Measurements from ENCODE around the gene P4HA1.
A peak's percentile ranks its signal among the peaks of the same experiment; 100 is the strongest.
"Not testable (repeated sequence)": the region's sequence is repeated elsewhere in the genome, so short reads cannot be mapped to it uniquely, and the experiment has no call there.

P4HA1 gene

GRCh38 chr10:73113551-73113950 is 16.9 kb upstream of the P4HA1 start:
- Histone ChIP-seq H3K4me2 (ENCODE audit: low read length, poor library complexity, severe bottlenecking) (no peak overlapping the region), H3K27ac (ENCODE audit: low read length, poor library complexity, severe bottlenecking) (no peak overlapping the region), H3K36me3 (ENCODE audit: control insufficient read depth in 1 of 2, insufficient read depth in 2 of 2, low read depth in 1 of 2, low read length in 2 of 2) (peaks cover 0 to 12% of the 10 kb centered on the region in 2 experiments), H3K4ac (ENCODE audit: low read depth in 1 of 2, low read length in 2 of 2) (no peak overlapping the region), H3K18ac (ENCODE audit: low read depth in 1 of 2, low read length in 2 of 2) (no peak overlapping the region), H3K14ac (ENCODE audit: low read length in 2 of 2) (no peak overlapping the region), H3K9ac (ENCODE audit: low read length) (peak overlapping the region; percentile 30), H3K23ac (ENCODE audit: low read length in 2 of 2) (no peak overlapping the region), H2AK5ac (ENCODE audit: low read length, severe bottlenecking) (no peak overlapping the region), H2BK5ac (ENCODE audit: low read depth, low read length, poor library complexity, severe bottlenecking) (no peak overlapping the region), H2BK12ac (ENCODE audit: low read length in 2 of 2) (no peak overlapping the region), H3K27me3 (ENCODE audit: control insufficient read depth in 1 of 2, insufficient read depth in 1 of 2, low read length in 2 of 2) (no peaks in the 10 kb centered on the region), H3K4me3 (ENCODE audit: insufficient read depth in 1 of 2, low read depth in 1 of 2, low read length in 2 of 2) (no peak overlapping the region), H3K4me1 (ENCODE audit: control insufficient read depth, insufficient read depth, low read depth, low read length) (no peaks in the 10 kb centered on the region), H3K9me3 (ENCODE audit: control insufficient read depth, low read length) (no peaks in the 10 kb centered on the region), H2BK15ac (ENCODE audit: low read depth, poor library complexity, severe bottlenecking) (no peak overlapping the region), H4K91ac (ENCODE audit: low read length) (no peak overlapping the region), H2BK120ac (ENCODE audit: low read depth, low read length) (no peak overlapping the region), H2AFZ (ENCODE audit: low read depth, low read length) (no peak overlapping the region), H3K79me1 (replicated peaks; ENCODE audit: low read length, poor library complexity, severe bottlenecking) (peaks cover 7% of the 10 kb centered on the region), H4K8ac (ENCODE audit: low read length) (no peak overlapping the region)
- DNase-seq, result no peak
- WGBS, result 100% methylated on average over 1 of the region's 1 CpG

GRCh38 chr10:73112032-73112431 is 15.4 kb upstream of the P4HA1 start:
- not testable (repeated sequence) for H3K27me3 ChIP-seq (ENCODE audit: control insufficient read depth in 1 of 2, insufficient read depth in 1 of 2, low read length in 2 of 2)

GRCh38 chr10:73110345-73110849 is 13.7 kb upstream of the P4HA1 start, which contains the start of gene NUDT13:
Gene NUDT13 (plus strand): TSS chr10:73110455. CDS start chr10:73114366, 3,911 bp downstream.
- H3K23ac ChIP-seq (ENCODE audit: low read length in 2 of 2), result no peak within 1 kb of the TSS
- peak within 1 kb of the TSS in 1 of 2 experiments; percentile 89 for H3K18ac ChIP-seq (ENCODE audit: low read depth in 1 of 2, low read length in 2 of 2)
- no peak within 1 kb of the TSS for H3K14ac ChIP-seq (ENCODE audit: low read length in 2 of 2)
- peak within 1 kb of the TSS; percentile 94 for H3K9ac ChIP-seq (ENCODE audit: low read length)
- no peak within 1 kb of the TSS for H2BK15ac ChIP-seq (ENCODE audit: low read depth, poor library complexity, severe bottlenecking)
- peak within 1 kb of the TSS; percentile 62 for H2BK5ac ChIP-seq (ENCODE audit: low read depth, low read length, poor library complexity, severe bottlenecking)
- no peak within 1 kb of the TSS for H4K91ac ChIP-seq (ENCODE audit: low read length)
- peak within 1 kb of the TSS; percentile 61 for H2AFZ ChIP-seq (ENCODE audit: low read depth, low read length)
- peak within 1 kb of the TSS in 1 of 2 experiments; percentile 67 for H3K4ac ChIP-seq (ENCODE audit: low read depth in 1 of 2, low read length in 2 of 2)
- H3K4me1 ChIP-seq (ENCODE audit: control insufficient read depth, insufficient read depth, low read depth, low read length), result no peaks in the 10 kb centered on the region
- no peak within 1 kb of the TSS for H2BK12ac ChIP-seq (ENCODE audit: low read length in 2 of 2)
- H3K36me3 ChIP-seq (ENCODE audit: control insufficient read depth in 1 of 2, insufficient read depth in 2 of 2, low read depth in 1 of 2, low read length in 2 of 2), result peaks cover 0 to 14% of the 10 kb centered on the region in 2 experiments
- no peaks in the 10 kb centered on the region for H3K9me3 ChIP-seq (ENCODE audit: control insufficient read depth, low read length)
- H3K79me1 ChIP-seq (replicated peaks; ENCODE audit: low read length, poor library complexity, severe bottlenecking), result peaks cover 2% of the 10 kb centered on the region
- DNase-seq, result peak; percentile 88
- peak within 1 kb of the TSS; percentile 69 for H3K4me2 ChIP-seq (ENCODE audit: low read length, poor library complexity, severe bottlenecking)
- H3K27ac ChIP-seq (ENCODE audit: low read length, poor library complexity, severe bottlenecking), result peak within 1 kb of the TSS; percentile 98
- H2AK5ac ChIP-seq (ENCODE audit: low read length, severe bottlenecking), result no peak within 1 kb of the TSS
- no peak within 1 kb of the TSS for H2BK120ac ChIP-seq (ENCODE audit: low read depth, low read length)
- 2% methylated on average over 5 of the region's 5 CpGs for WGBS
- no peaks in the 10 kb centered on the region for H3K27me3 ChIP-seq (ENCODE audit: control insufficient read depth in 1 of 2, insufficient read depth in 1 of 2, low read length in 2 of 2)
- no peak within 1 kb of the TSS for H4K8ac ChIP-seq (ENCODE audit: low read length)
- H3K4me3 ChIP-seq (ENCODE audit: insufficient read depth in 1 of 2, low read depth in 1 of 2, low read length in 2 of 2), result peak within 1 kb of the TSS in 1 of 2 experiments; percentile 88

More at GRCh38 chr10:73112032-73112431, 15.4 kb upstream of the P4HA1 start:
- Histone ChIP-seq H3K36me3 (ENCODE audit: control insufficient read depth in 1 of 2, insufficient read depth in 2 of 2, low read depth in 1 of 2, low read length in 2 of 2) (peaks cover 0 to 14% of the 10 kb centered on the region in 2 experiments), H3K9ac (ENCODE audit: low read length) (peak overlapping the region; percentile 94)
- DNase-seq; H3K9me3 ChIP-seq (ENCODE audit: control insufficient read depth, low read length); H3K23ac ChIP-seq (ENCODE audit: low read length in 2 of 2); H2BK12ac ChIP-seq (ENCODE audit: low read length in 2 of 2); H3K4ac ChIP-seq (ENCODE audit: low read depth in 1 of 2, low read length in 2 of 2); H3K4me3 ChIP-seq (ENCODE audit: insufficient read depth in 1 of 2, low read depth in 1 of 2, low read length in 2 of 2); H3K14ac ChIP-seq (ENCODE audit: low read length in 2 of 2); H3K4me2 ChIP-seq (ENCODE audit: low read length, poor library complexity, severe bottlenecking); H3K18ac ChIP-seq (ENCODE audit: low read depth in 1 of 2, low read length in 2 of 2); H2BK5ac ChIP-seq (ENCODE audit: low read depth, low read length, poor library complexity, severe bottlenecking); H3K79me1 ChIP-seq (replicated peaks; ENCODE audit: low read length, poor library complexity, severe bottlenecking); H4K8ac ChIP-seq (ENCODE audit: low read length); H3K27ac ChIP-seq (ENCODE audit: low read length, poor library complexity, severe bottlenecking); H2BK120ac ChIP-seq (ENCODE audit: low read depth, low read length); H2AK5ac ChIP-seq (ENCODE audit: low read length, severe bottlenecking); H4K91ac ChIP-seq (ENCODE audit: low read length); H3K4me1 ChIP-seq (ENCODE audit: control insufficient read depth, insufficient read depth, low read depth, low read length); H2BK15ac ChIP-seq (ENCODE audit: low read depth, poor library complexity, severe bottlenecking); H2AFZ ChIP-seq (ENCODE audit: low read depth, low read length): not testable (repeated sequence)
- 98% methylated on average over 7 of the region's 13 CpGs for WGBS

GRCh38 chr10:73109248-73109652 is 12.6 kb upstream of the P4HA1 start:
- H2AFZ ChIP-seq (ENCODE audit: low read depth, low read length); H3K4me1 ChIP-seq (ENCODE audit: control insufficient read depth, insufficient read depth, low read depth, low read length); H3K4ac ChIP-seq (ENCODE audit: low read depth in 1 of 2, low read length in 2 of 2); DNase-seq; H3K27me3 ChIP-seq (ENCODE audit: control insufficient read depth in 1 of 2, insufficient read depth in 1 of 2, low read length in 2 of 2); H4K8ac ChIP-seq (ENCODE audit: low read length); H3K23ac ChIP-seq (ENCODE audit: low read length in 2 of 2); H3K27ac ChIP-seq (ENCODE audit: low read length, poor library complexity, severe bottlenecking); H3K4me3 ChIP-seq (ENCODE audit: insufficient read depth in 1 of 2, low read depth in 1 of 2, low read length in 2 of 2); H2BK12ac ChIP-seq (ENCODE audit: low read length in 2 of 2); H3K9me3 ChIP-seq (ENCODE audit: control insufficient read depth, low read length); H2AK5ac ChIP-seq (ENCODE audit: low read length, severe bottlenecking); H3K9ac ChIP-seq (ENCODE audit: low read length); H2BK120ac ChIP-seq (ENCODE audit: low read depth, low read length); H4K91ac ChIP-seq (ENCODE audit: low read length); H3K4me2 ChIP-seq (ENCODE audit: low read length, poor library complexity, severe bottlenecking); H2BK15ac ChIP-seq (ENCODE audit: low read depth, poor library complexity, severe bottlenecking); H3K79me1 ChIP-seq (replicated peaks; ENCODE audit: low read length, poor library complexity, severe bottlenecking); H3K14ac ChIP-seq (ENCODE audit: low read length in 2 of 2); H3K18ac ChIP-seq (ENCODE audit: low read depth in 1 of 2, low read length in 2 of 2); H2BK5ac ChIP-seq (ENCODE audit: low read depth, low read length, poor library complexity, severe bottlenecking): not testable (repeated sequence)
- 96% methylated on average over 4 of the region's 4 CpGs for WGBS
- peaks cover 0 to 14% of the 10 kb centered on the region in 2 experiments for H3K36me3 ChIP-seq (ENCODE audit: control insufficient read depth in 1 of 2, insufficient read depth in 2 of 2, low read depth in 1 of 2, low read length in 2 of 2)
